Esophagus (tissue), 2 donors: ENCODE results near the gene LTF. TPM values are rescaled to one million over a fixed set of nuclear protein-coding genes. Genes with fewer than 3 reads are reported as not detected.

Experiments used
- H3K27ac ChIP-seq, 2 donors: one replicate each; pipeline ENCODE4 v1.5.1; 2013; ENCODE audit warnings: low read depth in 2 of 2, mild to moderate bottlenecking in 2 of 2, inconsistent platforms in 1 of 2, low read length in 1 of 2, moderate library complexity in 1 of 2
- H3K27me3 ChIP-seq, 2 donors: one replicate each; pipeline ENCODE4 v1.6.1; 2013; ENCODE audit warnings: low read length in 2 of 2, control low read depth in 1 of 2, mild to moderate bottlenecking in 1 of 2; ENCODE audit not compliant: insufficient read depth in 2 of 2, control insufficient read depth in 1 of 2
- H3K36me3 ChIP-seq, 2 donors: one replicate each; pipeline ENCODE4 v1.6.1; 2013; ENCODE audit warnings: low read length in 1 of 2; ENCODE audit not compliant: control insufficient read depth in 2 of 2, insufficient read depth in 2 of 2
- H3K4me1 ChIP-seq, 2 donors: one replicate each; pipeline ENCODE4 v1.6.1; 2013; ENCODE audit warnings: low read length in 1 of 2; ENCODE audit not compliant: control insufficient read depth in 2 of 2, insufficient read depth in 2 of 2
- H3K4me3 ChIP-seq, 2 donors: one replicate each; pipeline ENCODE4 v1.5.1; 2013; ENCODE audit warnings: low read length in 2 of 2, mild to moderate bottlenecking in 2 of 2, low read depth in 1 of 2, moderate library complexity in 1 of 2
- H3K9me3 ChIP-seq, 2 donors: one replicate each; pipeline ENCODE4 v1.6.1; 2013; ENCODE audit warnings: mild to moderate bottlenecking in 2 of 2, low read depth in 1 of 2, low read length in 1 of 2, moderate library complexity in 1 of 2; ENCODE audit not compliant: control insufficient read depth in 2 of 2, insufficient read depth in 1 of 2
- WGBS, 2 donors: extraction: QIAGEN DNeasy Blood & Tissue Kit; methylation state at CpG; one replicate each; pipeline ENCODE4 v1.1.7; 2013; 5-methylcytosine and 5-hydroxymethylcytosine counted together
- polyA plus RNA-seq, 2 donors: library from polyadenylated mRNA; stranded (reverse); fragments of 200-250 nt; gene quantifications; one replicate each; pipeline ENCODE4 v1.2.3, GENCODE V29; 2013
- donor health status: healthy with polysubstance abuse.
- donor health status: Bipolar disorder and iron deficiency.

Gene LTF
- 1 to 10 TPM in 1 of 2 donors, under 1 TPM in 1; 0.98 to 2.3 TPM for polyA plus RNA-seq

- Histone ChIP-seq H3K4me1 (peaks cover 0 to 6% of the 10 kb centered on the region in 2 donors), H3K4me3 (no peak within 1 kb of the TSS), H3K9me3 (no peaks in the 10 kb centered on the region), H3K27ac (no peak within 1 kb of the TSS), H3K36me3 (no peaks in the 10 kb centered on the region), H3K27me3 (peaks cover 0 to 4% of the 10 kb centered on the region in 2 donors)
- WGBS, 2 donors = 22 to 30% methylated on average over 41 to 44 of the region's 44 CpGs
Measured at GRCh38 chr3:46464326-46465195, at the start of gene LTF. TSS of gene LTF (minus strand) at chr3:46464905. CDS start at chr3:46464867, 38 bp downstream.

- 78 to 80% methylated on average over 2 of the region's 2 CpGs for WGBS, 2 donors
Measured at GRCh38 chr3:46512191-46512749, 47.6 kb upstream of the LTF start.

GRCh38 chr3:46509661-46510187 is 45.0 kb upstream of the LTF start:
- no peaks in the 10 kb centered on the region for H3K27me3 ChIP-seq
- no peaks in the 10 kb centered on the region for H3K9me3 ChIP-seq
- H3K36me3 ChIP-seq = no peaks in the 10 kb centered on the region
- H3K4me3 ChIP-seq = no peak overlapping the region
- WGBS, 2 donors = 67 to 69% methylated on average over 4 of the region's 4 CpGs
- no peak overlapping the region for H3K27ac ChIP-seq
- H3K4me1 ChIP-seq = no peaks in the 10 kb centered on the region

More at GRCh38 chr3:46512191-46512749, 47.6 kb upstream of the LTF start:
- H3K36me3 ChIP-seq = no peaks in the 10 kb centered on the region
- no peaks in the 10 kb centered on the region for H3K9me3 ChIP-seq
- no peak overlapping the region for H3K4me3 ChIP-seq
- H3K27me3 ChIP-seq = no peaks in the 10 kb centered on the region
- no peak overlapping the region for H3K27ac ChIP-seq
- no peaks in the 10 kb centered on the region for H3K4me1 ChIP-seq

DNA sequence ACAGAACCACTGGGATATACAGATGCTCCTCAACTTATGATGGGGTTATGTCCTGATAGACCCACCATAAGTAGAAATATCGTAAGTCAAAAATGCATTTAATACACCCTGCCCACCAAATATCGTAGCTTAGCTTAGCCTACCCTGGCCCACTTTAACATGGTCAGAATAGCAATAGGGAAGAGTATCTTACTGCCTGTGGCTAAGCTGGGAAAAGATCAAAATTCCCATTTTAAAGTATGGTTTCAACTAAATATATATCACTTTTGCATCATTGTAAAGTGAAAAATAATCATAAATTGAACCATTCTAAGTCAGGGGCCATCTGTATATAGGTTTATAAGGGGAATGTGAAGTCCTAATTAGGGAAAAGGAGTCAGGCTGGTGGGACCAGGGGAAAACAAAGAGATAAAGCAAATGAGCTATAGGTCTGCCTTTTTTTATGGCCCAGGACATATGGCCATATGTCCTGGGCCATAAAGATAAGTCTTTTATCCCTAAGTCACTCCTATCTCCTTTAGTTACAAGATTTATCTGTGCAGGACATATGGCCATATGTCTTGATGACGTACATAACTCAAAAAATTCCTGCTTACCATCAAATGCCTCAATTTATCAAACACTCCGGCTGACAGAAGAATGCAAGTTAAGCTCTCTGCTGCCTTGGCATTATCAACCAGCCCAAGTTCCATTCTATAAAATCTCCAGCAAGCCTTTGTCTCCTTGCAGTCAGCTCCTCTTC is 44.3 kb upstream of the LTF start:
- no peaks in the 10 kb centered on the region for H3K4me1 ChIP-seq

DNA sequence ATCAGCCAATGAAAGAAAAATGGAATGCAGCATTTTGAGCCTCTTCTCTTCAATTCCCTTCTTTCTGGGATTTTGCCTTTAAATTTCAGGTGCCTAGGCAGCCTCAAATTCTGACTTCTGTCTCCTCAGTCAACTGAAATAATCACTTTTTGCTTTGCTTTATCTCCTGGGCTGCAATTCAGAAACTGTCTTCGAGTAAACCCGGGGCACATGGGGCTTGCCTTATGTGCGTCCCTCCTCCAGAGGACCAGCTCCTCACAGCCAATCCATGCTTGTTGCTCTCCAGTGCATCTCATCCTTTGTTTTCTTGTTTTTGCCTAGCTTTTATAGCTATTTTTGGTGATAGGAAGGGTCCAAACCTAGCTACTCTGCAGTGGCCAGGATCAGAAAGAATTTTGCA is 41.8 kb upstream of the LTF start:
- WGBS, 2 donors = 86 to 87% methylated on average over 3 of the region's 3 CpGs
- Histone ChIP-seq H3K27ac (no peak overlapping the region), H3K27me3 (no peaks in the 10 kb centered on the region), H3K4me1 (no peaks in the 10 kb centered on the region), H3K9me3 (no peaks in the 10 kb centered on the region), H3K4me3 (no peak overlapping the region), H3K36me3 (no peaks in the 10 kb centered on the region)

More for the DNA sequence above, 44.3 kb upstream of the LTF start:
- WGBS, 2 donors = 92 to 93% methylated on average over 4 of the region's 4 CpGs
- Histone ChIP-seq H3K27me3 (no peaks in the 10 kb centered on the region), H3K27ac (no peak overlapping the region), H3K4me3 (no peak overlapping the region), H3K36me3 (no peaks in the 10 kb centered on the region), H3K9me3 (no peaks in the 10 kb centered on the region)

GRCh38 chr3:46505953-46506352 is 41.2 kb upstream of the LTF start:
- Histone ChIP-seq H3K36me3 (no peaks in the 10 kb centered on the region), H3K27me3 (no peaks in the 10 kb centered on the region), H3K4me1 (no peaks in the 10 kb centered on the region), H3K27ac (no peak overlapping the region), H3K4me3 (no peak overlapping the region), H3K9me3 (no peaks in the 10 kb centered on the region)
- 84 to 92% methylated on average over 10 of the region's 10 CpGs for WGBS, 2 donors

GRCh38 chr3:46504789-46505188 is 40.1 kb upstream of the LTF start:
- no peaks in the 10 kb centered on the region for H3K27me3 ChIP-seq
- no peak overlapping the region for H3K27ac ChIP-seq
- WGBS, 2 donors = 50 to 59% methylated on average over 5 of the region's 5 CpGs
- H3K4me3 ChIP-seq = no peak overlapping the region
- no peaks in the 10 kb centered on the region for H3K9me3 ChIP-seq
- H3K36me3 ChIP-seq = no peaks in the 10 kb centered on the region
- H3K4me1 ChIP-seq = no peaks in the 10 kb centered on the region

DNA sequence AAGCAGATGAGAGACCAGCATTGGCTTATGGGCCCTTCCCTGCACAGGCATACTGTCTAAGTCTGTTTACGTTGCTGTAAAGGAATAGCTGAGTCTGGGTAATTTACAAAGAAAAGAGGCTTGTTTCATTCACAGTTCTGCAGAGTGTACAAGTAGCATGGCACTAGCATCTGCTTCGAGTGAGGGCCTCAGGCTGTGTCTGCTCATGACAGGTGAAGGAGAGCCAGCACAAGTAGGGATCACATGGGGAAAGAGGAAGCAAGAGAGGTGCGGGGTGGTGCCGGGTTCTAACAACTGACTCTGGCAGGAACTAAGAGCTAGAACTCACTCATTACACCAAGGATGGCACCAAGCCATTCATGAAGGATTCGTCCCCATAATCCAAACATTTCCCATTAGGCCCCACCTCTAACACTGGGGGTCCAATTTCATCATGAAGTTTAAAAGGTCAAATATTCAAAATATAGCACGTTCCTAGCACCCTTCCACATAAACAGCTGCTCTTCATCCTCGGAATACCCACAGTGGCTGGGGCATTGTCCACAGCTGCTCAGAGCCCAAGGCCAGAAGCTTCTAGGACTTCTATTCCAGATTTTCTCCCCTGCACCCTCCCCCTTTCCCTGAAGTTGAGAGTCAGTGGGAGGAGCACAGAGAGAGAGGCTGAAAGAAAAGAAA is 38.6 kb upstream of the LTF start:
- Histone ChIP-seq H3K27ac (no peak overlapping the region), H3K36me3 (no peaks in the 10 kb centered on the region), H3K4me3 (no peak overlapping the region), H3K9me3 (no peaks in the 10 kb centered on the region), H3K4me1 (no peaks in the 10 kb centered on the region), H3K27me3 (no peaks in the 10 kb centered on the region)
- WGBS, 2 donors = 71 to 72% methylated on average over 7 of the region's 7 CpGs

DNA sequence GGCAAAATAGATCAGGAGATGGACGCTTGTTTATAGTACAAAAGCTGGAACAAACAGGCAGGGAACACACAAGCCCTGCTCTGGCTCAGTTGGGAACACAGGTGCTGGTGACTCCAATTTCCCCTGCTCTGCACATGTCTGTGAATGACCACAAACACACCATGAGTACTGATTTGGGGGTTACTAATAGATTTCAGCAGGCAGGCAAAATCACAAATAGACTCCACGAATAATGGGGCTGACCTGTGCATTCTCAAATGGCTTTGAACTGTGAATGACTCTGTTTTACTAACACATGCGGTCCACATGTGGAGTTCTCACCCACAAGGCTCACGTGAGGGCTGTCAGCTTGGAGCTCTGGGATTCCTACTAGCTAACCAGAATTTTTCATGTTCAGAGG is 37.0 kb upstream of the LTF start:
- no peak overlapping the region for H3K4me3 ChIP-seq
- H3K27me3 ChIP-seq = no peaks in the 10 kb centered on the region
- WGBS, 2 donors = 80 to 85% methylated on average over 4 of the region's 4 CpGs
- no peaks in the 10 kb centered on the region for H3K9me3 ChIP-seq
- H3K27ac ChIP-seq = no peak overlapping the region
- peaks cover 0 to 2% of the 10 kb centered on the region in 2 donors for H3K4me1 ChIP-seq
- H3K36me3 ChIP-seq = no peaks in the 10 kb centered on the region
